HG03108 (cell line): ENCODE results near the gene ERP29.
"Not testable (repeated sequence)": the region's sequence is repeated elsewhere in the genome, so short reads cannot be mapped to it uniquely, and the experiment has no call there.

Source experiments
- ATAC-seq: cut with Tn5 transposase; IDR thresholded peaks from one replicate; pipeline ENCODE4 v1.9.1; 2021; ENCODE audit warnings: moderate library complexity; ENCODE audit not compliant: unreplicated experiment

The ERP29 gene

DNA sequence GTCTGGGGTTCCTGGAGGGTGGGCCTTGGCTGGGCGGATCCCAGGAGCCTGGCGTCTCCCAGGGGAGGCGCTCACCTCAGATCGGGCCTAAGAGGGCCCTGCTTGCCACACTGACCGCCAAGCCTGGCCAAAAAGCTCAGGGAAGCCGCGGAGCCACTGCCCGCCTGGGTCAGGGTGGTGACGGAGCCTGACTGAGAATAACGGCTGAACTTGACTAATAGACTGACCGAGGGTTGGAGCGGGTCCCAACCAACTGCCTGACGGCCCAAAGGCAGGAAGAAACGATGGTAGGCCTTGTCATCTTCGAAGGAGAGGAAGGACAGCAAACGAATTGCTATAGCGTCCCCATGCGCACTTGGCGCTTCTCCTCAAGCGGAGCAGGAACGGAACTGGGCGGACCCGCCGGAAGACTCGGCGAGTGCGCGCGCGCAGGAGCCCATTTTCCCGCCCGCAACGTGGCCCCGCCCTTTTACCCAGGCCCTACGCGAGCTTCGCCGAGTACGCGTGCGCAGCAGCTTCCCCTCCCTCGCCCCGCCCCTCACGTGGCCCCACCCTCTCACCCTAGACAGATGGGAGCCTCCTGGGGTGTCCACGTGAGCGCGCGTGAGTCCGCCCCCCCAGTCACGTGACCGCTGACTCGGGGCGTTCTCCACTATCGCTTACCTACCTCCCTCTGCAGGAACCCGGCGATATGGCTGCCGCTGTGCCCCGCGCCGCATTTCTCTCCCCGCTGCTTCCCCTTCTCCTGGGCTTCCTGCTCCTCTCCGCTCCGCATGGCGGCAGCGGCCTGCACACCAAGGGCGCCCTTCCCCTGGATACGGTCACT is at the start of gene ERP29, which contains the start of gene TMEM116:
ERP29 (plus strand) TSS at position 652 of the 826 bp plus-strand sequence; CDS start at position 692, 40 bp downstream.
TMEM116 (minus strand) TSS at position 391 of the 826 bp plus-strand sequence. CDS start 7,895 bp downstream, outside the sequence.
- peak; percentile 61 for ATAC-seq

DNA sequence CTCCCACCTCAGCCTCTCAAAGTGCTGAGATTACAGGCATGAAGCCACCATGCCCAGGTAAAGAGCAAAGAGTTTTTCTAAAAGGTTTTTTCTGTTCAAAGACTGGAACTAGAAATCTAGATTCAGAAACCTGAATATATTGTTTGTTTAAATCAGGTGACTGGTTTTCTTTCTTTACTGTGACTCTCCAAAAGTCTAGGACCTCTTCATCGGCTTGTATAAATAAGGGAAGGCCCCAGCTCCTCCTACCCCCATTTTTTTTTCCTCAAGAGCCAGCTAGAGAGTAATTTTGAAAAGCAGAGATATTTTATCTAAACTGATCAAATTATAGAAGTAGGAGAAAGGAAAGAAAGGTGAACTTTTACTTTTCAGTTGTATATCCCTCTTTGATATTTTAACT is 48.3 kb upstream of the ERP29 start:
- no peak for ATAC-seq

DNA sequence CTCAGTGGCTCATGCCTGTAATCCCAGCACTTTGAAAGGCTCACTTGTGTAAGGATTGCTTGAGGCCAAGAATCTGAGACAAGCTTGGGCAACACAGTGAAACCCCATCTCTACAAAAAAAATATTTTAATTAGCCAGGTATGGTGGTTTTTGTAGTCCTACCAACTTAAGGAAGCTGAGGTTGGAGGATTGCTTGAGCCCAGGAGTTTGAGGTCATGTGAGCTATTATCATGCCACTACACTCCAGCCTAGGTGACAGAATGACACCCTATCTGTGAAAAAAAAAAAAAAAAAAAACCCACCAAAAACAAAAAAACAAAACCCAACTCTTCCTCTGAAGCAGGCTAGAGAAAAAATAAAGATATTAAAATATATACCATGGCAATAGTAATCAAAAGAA is 41.4 kb upstream of the ERP29 start:
- ATAC-seq: no peak

DNA sequence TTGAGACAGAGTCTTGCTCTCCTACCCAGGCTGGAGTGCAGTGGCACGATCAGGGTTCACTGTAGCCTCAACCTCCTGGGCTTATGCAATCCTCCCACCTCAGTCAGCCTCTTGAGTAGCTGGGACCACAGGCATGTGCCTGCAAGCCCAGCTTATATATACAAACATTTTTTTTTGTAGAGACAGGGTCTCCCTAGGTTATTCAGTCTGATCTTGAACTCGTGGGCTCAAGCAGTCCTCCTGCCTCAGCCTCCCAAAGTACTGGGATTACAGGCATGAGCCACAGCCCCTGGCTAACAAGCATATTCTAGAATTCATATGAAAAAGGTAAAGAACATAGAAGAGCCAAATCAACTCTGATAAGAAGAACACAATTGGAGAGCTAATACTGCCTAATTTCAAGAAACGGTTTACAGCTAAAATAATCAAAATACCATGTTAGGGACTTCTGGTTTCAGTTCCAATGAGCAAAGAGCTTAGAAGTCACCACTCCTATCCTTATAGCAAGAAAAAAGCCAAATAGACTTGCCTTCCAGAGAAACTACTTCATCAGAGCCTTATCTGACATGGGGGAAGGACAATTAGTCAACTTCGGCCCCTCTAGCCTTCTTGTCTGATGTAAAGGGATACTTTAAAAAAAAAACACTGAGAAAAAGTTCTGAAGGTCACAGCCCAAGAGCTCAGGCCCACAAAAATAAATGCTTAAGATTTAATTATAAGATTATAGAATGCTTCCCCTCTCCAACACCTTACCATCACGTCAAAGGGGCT is 37.9 kb upstream of the ERP29 start:
- ATAC-seq: no peak

DNA sequence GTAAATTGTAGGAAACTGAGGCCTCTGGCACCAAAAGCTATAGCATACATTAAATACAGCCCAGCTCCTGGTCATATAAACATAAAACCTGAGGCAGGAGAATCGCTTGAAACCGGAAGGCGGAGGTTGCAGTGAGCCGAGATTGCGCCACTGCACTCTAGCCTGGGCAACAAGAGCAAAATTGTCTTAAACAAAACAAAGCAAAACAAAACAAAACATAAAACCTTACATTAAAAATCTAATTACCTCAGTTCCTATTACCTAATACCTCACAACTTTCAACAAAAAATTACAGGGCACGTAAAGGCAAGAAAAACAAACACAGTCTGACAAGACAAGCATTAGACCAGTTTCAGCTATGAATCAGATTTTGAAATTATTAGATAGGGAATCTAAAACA is 36.9 kb upstream of the ERP29 start:
- ATAC-seq: no peak

DNA sequence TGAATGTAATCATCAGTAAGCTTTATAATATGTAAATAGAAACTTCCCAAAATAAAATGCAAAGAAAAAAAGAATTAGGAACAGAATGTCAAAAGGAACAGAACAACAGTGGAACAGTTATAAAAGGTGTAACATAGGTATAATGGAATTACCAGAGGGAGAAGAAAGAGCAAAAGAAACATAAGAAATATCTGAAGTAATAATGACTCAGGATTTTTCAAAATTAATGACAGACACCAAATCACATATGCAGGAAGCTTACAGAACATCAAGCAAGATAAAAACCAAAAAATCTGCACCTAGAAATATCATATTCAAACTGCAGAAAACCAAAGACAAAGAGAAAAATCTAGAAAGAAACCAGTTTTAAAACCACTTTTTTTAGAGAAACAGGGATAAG is 36.4 kb upstream of the ERP29 start:
- no peak for ATAC-seq

DNA sequence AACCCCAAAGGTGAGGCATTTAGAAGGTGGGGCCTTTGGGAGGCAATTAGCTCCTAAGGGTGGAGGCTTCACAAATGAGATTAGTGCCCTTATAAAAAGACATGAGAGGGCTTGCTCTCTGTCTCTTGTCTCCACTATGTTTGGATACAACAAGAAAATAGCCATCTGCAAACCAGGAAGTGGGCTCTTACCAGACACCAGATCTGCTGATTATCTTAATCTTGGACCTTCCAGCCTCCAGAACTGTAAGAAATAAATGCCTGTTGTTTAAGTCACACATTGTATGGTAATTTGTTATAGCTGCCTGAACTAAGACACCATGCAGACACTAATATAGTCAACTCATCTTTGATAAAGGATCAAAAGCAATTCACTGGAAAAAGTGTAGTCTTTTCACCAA is 34.7 kb upstream of the ERP29 start:
- no peak for ATAC-seq

DNA sequence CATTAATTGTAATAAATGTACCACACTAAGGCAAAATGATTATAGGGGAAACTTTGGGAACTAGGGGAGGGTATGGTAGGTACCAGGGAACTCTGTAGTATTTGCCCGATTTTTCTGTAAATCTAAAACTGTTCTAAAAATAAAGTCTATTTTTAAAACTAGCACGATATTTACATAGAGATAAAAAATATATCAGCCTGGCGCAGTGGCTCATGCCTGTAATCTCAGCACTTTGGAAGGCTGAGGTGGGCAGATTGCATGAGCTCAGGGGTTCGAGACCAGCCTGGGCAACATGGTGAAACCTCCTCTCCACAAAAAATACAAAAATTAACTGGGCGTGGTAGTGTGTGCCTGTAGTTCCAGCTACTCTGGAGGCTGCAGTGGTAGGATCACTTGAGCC is 32.6 kb upstream of the ERP29 start:
- ATAC-seq: no peak

DNA sequence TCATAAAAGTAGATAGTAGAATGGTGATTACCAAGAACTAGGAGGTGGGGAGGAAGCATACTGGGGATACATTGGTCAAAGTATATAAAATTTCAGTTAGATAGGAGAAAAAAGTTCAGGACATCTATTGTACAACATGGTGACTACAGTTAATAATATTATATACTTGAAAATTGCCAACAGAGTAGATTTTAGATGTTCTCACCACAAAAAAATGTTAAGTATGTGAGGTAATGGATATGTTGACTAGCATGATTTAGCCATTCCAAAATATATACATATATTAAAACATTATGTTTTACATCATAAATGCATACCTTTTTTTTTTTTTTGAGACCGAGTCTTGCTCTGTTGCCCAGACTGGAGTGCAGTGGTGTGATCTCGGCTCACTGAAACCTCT is 31.2 kb upstream of the ERP29 start:
- no peak for ATAC-seq

DNA sequence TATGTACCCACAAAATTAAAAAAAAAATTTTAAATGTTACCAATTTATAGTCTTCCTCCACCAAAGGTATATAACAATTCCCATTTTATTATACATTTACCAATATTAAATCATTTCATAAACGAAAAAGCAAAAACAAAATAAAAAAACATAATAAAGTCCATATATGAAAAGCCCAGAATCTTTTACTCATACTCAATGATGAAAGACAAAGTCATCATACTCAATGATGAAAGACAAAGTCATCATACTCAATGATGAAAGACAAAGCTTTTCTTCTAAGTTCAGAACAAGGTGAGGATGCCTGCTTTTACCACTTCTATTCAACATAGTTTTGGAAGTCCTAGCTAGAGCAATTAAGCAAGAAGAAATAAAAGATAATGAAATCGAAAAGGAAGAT is 28.4 kb upstream of the ERP29 start:
- no peak for ATAC-seq

DNA sequence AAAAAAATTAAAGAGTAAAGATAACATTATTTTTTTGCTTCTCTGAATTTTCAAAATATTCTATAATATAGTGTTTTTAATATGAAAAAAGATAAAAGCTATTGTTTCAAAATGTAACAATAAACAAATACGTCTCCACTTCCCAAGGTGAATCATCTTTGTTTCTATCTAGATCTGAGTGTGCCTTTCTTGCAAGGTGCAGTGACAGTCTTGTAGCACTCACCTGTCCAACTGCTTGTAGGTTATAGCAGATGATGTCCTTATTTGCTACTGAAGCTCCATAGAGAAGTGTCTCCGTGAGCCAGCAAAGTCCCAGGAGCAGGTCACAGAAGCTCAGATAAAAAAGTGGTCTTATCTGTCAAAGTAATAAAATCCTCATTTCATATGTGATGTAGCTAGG is 21.7 kb upstream of the ERP29 start:
- ATAC-seq: no peak

DNA sequence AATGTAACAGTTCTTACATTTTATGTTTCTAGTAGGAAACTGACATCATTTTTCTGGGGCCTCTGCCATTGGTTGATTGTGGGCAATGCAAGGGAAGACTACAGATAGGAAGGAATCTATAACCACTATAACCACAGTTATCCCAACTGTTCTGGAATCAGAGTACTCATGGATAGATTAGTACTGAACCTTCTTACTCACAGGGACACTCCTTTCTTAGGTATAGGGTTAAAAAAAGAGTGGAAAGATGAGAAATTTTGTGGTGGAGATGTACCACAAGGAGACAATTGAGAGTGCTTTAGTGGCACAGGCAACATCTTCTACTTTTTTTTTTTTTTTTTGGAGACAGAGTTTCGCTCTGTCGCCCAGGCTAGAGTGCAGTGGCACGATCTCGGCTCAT is 21.3 kb upstream of the ERP29 start:
- no peak for ATAC-seq

DNA sequence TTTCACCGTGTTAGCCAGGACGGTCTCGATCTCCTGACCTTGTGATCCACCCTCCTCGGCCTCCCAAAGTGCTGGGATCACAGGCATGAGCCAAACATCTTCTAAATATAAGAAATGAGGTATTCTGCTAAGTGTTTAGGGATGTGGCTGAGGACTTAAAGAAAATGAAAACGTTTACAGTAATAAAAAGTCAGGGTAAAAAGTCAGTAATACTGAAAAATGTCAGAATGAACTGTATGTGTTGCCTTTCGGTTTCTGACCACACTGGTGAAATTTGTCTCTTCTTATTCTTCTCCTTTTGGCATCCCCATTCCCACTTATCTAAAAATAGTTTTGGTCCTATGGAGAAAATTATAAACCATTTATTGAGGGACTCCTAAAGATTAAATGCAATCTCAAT is 20.8 kb upstream of the ERP29 start:
- no peak for ATAC-seq

DNA sequence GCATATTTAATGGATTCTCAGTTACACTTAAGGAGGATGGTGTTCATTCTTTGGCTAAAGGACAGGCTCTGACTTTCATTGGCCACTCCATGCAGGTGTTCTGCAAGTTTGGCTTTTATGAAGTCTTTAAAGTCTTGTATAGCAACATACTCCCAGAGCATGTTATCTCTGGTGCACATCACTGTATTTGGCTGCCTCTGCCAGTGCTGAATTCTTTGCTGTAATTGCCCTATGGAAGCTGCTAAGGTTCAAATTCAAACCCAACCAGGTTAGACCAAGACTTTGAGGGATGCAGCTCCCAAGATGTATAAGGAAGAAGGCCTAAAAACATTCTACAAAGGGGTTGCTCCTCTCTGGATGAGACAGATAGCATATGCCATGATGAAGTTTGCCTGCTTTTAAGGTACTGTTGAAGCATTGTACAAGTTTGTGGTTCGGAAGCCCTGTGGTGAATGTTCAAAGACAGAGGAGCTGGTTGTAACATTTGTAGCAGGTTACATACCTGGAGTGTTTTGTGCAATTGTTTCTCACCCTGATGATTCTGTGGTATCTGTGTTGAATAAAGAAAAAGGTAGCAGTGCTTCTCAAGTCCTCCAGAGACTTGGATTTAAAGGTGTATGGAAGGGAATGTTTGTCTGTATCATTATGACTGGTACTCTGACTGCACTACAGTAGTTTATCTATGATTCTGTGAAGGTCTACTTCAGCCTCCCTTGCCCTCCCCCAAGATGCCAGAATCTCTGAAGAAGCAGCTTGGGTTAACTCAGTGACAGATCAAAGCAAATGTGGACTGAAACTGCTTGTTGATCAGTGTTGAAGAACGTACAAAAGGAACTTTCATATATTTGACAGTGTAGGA is 19.7 kb upstream of the ERP29 start:
- no peak for ATAC-seq

DNA sequence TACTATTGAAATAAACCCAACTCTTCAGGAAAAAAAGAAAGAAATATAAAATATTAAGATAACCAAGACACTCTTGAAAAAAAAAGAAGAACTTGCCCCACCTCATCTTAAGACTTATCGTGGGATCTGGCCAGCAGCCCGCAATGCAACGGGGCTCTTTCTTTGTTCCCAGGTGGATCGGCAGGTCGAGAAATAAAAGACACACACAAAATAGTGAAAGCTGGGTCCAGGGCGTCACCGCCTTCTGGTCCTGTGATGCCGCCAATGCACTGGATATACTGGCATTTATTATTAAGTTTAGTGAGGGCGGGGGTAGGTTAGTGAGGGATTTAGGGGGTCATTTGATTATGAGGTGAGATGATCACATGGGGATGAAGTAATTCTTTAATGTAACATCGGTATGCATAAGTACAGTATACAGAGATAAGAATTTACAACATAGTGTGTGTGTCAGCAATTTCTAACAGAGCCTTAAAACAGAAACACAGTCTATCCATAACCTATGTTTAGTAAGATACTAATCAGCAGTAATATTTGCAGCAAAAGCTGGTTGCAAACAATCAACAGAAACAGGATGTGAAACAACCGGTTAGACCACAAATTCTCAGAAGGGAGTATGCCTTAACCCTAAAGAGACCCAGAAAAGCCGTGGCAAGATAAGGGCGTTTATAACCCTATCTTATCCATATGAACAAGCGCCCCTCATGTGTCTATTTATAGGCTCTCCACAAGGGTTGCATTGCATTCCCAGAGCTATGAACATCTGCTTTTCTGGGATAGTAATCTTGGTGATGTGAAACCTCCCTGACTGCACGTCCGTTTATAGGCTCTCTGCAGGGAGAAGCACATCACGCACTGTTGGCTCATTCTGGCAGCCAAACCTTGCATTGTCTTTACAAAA is 18.8 kb upstream of the ERP29 start:
- ATAC-seq: not testable (repeated sequence)

DNA sequence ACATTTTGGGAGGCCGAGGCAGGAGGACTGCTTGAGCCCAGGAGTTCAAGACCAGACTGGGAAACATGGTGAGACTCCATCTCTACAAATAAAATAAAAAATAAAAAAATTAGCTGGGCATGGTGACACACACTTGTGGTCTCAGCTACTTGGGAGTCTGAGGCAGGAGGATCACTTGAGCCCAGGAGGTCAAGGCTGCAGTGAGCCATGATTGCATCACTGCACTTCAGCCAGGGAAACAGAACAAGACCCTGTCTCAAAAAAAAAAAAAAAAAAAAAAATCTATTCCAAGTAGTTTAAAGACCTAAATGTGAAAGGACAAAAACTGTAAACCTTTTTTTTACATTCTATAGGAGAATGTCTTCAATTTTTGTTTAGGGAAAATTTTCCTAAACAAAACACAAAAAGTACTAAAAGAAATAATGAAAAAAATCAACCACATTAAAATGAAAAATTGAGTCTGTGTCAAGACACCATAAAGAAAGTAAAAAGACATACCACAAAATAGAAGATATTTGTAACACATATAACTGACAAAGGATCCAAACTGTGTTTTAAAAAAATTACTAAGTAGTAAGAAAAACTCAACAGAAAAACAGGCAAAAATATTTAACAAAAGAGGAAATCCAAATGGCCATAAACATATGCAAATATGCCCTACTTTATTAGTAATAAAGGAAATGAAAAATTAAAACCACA is 17.3 kb upstream of the ERP29 start:
- no peak for ATAC-seq

DNA sequence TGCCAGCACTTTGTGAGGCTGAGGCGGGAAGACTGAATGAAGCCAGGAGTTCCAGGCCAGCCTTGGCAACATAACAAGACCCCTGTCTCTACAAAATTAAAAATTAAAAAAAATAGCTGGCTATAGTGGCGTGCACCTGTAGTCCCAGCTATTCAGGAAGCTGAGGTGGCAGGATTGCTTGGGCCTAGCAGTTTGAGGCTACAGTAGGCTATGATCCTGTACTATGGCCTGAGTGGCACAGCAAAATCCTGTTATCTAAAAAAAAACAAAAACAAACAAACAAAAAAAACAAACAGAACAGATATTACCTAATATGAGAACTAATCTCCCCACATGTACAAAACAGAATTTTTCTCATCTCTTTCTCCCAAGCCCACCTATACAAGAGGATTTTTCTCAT is 15.9 kb upstream of the ERP29 start:
- no peak for ATAC-seq

DNA sequence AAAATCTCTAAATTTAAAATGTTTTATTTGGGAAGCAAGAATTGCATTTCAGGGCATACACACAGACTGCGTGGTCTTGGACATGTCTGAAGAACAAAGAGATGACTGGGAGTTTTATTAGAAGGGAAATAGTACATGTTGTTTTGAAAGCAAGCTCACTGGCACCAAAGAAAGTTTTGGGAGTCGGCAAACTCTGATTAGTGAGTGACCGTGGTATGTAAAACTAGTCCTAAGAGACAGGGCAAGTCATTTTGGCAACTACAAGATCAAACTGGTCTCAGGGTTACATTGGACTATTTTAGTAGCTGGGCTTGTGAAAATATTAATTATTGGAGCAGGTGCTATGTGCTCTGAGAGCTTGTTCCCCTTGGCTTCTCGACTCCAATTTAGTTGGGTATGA is 15.2 kb upstream of the ERP29 start:
- ATAC-seq: no peak

DNA sequence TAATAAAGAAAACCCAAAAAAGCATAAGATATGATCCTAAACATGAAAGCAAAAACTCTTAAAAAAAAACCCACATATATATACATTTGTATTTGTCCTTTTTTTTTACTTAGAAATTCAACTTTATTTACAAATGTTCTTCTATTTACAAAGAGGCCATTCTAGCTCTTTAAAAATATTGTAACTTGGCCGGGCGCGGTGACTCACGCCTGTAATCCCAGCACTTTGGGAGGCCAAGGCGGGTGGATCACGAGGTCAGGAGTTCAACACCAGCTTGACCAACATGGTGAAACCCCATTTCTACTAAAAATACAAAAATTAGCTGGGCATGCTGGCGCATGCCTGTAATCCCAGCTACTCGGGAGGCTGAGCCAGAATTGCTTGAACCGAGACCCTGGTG is 14.1 kb upstream of the ERP29 start:
- ATAC-seq: not testable (repeated sequence)

DNA sequence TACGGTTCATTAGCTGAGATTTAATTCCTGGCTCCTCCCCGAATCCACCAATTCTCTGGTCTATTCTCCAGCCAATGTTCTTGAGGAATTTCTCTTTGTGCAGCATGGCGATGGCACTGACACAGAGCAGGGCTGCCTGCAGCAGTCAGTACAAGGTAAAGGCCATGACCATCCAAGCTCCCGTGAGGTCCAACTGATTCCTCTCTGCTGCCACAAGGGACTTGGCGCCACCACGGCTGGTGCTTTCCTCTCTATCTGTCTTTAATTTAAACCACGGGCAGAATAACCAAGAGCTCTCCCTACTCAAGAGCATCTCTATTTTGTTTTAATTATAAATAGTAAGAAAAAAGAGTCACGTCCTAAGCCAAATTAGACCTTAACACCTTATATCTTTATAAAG is 12.4 kb upstream of the ERP29 start:
- ATAC-seq: no peak
